Tibial nerve (tissue), 4 donors: ENCODE data around the gene LIM2.

Experiments
- EP300 ChIP-seq, 2 donors: sonication (generic); formaldehyde crosslinking; IDR thresholded peaks; one replicate each; pipeline ENCODE4 v1.6.1; 2017; ENCODE audit warnings: antibody characterized with exemption in 2 of 2, mild to moderate bottlenecking in 1 of 2
- POLR2A ChIP-seq, 2 donors: fragments of 450-650 bp; IDR thresholded peaks; one replicate each; pipeline ENCODE4 v1.6.1; 2017; ENCODE audit warnings: antibody characterized with exemption in 2 of 2, mild to moderate bottlenecking in 2 of 2, moderate library complexity in 2 of 2
- TF ChIP-seq, protein P1 (sequence below), 5 experiments: fragments of 200-600 bp in 3 of 5; fragments of 450-650 bp in 2 of 5; sonication (generic) in 3 of 5; IDR thresholded peaks; one replicate each; pipeline ENCODE4 v1.5.1; 2016 to 2019; ENCODE audit warnings: antibody characterized with exemption in 5 of 5, mild to moderate bottlenecking in 3 of 5, moderate library complexity in 2 of 5

DNA sequence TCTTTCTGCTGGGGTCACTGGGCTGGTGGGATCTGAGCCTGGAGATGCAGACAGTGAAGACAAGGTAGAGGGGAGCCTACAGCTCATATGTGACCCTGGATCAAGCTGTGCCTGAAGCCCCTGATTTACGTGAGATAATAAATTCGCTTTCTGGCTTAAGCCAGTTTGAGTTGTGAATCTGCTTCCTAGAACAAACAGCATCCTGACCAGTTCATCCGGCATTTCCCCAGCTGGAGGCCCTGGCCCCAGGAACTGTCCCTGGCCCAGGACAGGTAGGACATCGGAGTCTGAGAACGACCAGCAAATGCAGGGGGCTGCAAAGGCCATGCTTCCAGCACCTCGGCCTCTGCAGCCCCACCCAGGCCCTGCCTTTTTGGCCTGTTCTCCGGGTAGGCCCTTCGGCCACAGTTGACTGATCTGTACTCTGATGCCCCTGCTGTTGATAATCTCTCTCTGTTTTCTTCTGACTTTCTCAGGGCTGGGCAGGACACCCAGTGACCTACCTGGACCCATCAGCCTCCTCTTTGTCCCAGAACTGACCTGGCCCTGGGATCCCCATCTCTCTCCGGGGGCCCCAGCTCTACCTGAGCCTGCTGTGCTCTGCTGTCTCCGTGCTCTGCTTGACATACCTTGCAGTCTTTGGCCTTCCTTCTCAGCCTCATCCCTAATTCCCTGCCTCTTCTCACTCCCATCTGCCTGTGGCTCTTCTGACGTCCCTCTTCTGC lies 36.3 kb downstream of the LIM2 start:
- TF ChIP-seq, protein P1, sequence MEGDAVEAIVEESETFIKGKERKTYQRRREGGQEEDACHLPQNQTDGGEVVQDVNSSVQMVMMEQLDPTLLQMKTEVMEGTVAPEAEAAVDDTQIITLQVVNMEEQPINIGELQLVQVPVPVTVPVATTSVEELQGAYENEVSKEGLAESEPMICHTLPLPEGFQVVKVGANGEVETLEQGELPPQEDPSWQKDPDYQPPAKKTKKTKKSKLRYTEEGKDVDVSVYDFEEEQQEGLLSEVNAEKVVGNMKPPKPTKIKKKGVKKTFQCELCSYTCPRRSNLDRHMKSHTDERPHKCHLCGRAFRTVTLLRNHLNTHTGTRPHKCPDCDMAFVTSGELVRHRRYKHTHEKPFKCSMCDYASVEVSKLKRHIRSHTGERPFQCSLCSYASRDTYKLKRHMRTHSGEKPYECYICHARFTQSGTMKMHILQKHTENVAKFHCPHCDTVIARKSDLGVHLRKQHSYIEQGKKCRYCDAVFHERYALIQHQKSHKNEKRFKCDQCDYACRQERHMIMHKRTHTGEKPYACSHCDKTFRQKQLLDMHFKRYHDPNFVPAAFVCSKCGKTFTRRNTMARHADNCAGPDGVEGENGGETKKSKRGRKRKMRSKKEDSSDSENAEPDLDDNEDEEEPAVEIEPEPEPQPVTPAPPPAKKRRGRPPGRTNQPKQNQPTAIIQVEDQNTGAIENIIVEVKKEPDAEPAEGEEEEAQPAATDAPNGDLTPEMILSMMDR (IDR thresholded peaks at IDR 0.05), result no peak
- TF ChIP-seq POLR2A (IDR thresholded peaks at IDR 0.05) (no peak), EP300 (IDR thresholded peaks at IDR 0.05) (no peak)
